Measurements from ENCODE around the gene MT1B. TPM values are rescaled to one million over a fixed set of nuclear protein-coding genes. Genes with fewer than 3 reads are reported as not detected.

MT1B gene
- total and polyA plus RNA-seq, 9 of the 15 experiments (the other 6 are each of a cell fraction or from before 2014, with no cell fraction given): not detected

DNA sequence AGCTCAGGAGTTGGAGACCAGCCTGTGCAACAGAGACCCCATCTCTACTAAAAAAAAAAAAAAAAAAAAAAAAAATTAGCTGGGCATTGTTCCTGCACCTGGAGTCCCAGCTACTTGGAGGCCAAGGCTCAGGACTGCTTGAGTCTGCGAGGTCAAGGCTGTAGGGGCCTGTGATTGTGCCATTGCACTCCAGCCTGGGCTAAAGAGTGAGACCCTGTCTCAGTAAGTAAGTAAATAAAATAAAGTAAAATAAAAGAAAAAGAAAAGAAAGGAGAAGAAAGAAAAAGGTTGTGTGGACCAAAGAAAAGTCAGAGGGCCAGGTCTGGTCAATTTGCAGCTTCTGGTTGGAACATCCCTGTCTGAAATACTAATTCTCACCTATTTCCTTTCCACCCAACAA is 48.9 kb downstream of the MT1B start:
- Histone ChIP-seq H4K20me1 (replicated peaks; ENCODE audit: control insufficient read depth, insufficient read depth, low read length) (no peaks in the 10 kb centered on the region), H3K9me1 (ENCODE audit: control insufficient read depth, insufficient read depth, low read length) (no peaks in the 10 kb centered on the region), H3K4me1 (replicated peaks in 1 of 2; ENCODE audit: control insufficient read depth in 2 of 2, insufficient read depth in 2 of 2, low read length in 2 of 2) (no peaks in the 10 kb centered on the region), H3K9ac (ENCODE audit: insufficient read depth in 1 of 2, low read depth in 2 of 2, low read length in 2 of 2) (no peak overlapping the region), H3K9me3 (replicated peaks; ENCODE audit: control insufficient read depth, insufficient read depth, low read depth, low read length) (no peaks in the 10 kb centered on the region), H3K79me2 (ENCODE audit: control insufficient read depth, insufficient read depth, low read length) (no peaks in the 10 kb centered on the region), H3K27ac (ENCODE audit: extremely low read depth, low read depth, low read length) (no peak overlapping the region), H2AFZ (ENCODE audit: low read depth, low read length) (no peak overlapping the region), H3K36me3 (ENCODE audit: control insufficient read depth, insufficient read depth, low read length) (no peaks in the 10 kb centered on the region), H3K4me3 (no peak overlapping the region), H3K4me2 (ENCODE audit: insufficient read depth, low read length) (no peak overlapping the region), H3K27me3 (ENCODE audit: control insufficient read depth in 2 of 2, insufficient read depth in 2 of 2, low read length in 2 of 2) (peaks cover 0 to 25% of the 10 kb centered on the region in 2 experiments; a peak in 2 of 5 replicates)
- BruUV-seq (replicated peaks): no TSS peak
- in situ Hi-C loops (cut with MboI) (loop anchor here (5.0 kb wide), 1 partner anchor 123 kb away; no protein-coding TSS in a partner anchor), intact Hi-C loops (cut with micrococcal nuclease) (no loop called here)
- ATAC-seq: no peak
- ChIA-PET POLR2A (no interaction called here), CTCF (ENCODE audit: low intra/inter-chr PET ratio) (interaction anchor here (0.7 kb wide), 1 partner anchor 21 kb away, joined by 3 read pairs; no protein-coding TSS in a partner anchor)
- WGBS (ENCODE audit: insufficient coverage, low coverage, missing lambda C conversion rate): 11% methylated on average over 1 of the region's 1 CpG
- no peak for DNase-seq (ENCODE audit: extremely low read depth in 1 of 4, low spot score in 3 of 4)
- FAIRE-seq: no peak
- no peak for TF ChIP-seq MAZ (CRISPR knock-in tag; conservative IDR thresholded peaks at IDR 0.05 in 1 of 2, IDR thresholded peaks at IDR 0.05 in 1 of 2)
- TF ChIP-seq, protein P1, sequence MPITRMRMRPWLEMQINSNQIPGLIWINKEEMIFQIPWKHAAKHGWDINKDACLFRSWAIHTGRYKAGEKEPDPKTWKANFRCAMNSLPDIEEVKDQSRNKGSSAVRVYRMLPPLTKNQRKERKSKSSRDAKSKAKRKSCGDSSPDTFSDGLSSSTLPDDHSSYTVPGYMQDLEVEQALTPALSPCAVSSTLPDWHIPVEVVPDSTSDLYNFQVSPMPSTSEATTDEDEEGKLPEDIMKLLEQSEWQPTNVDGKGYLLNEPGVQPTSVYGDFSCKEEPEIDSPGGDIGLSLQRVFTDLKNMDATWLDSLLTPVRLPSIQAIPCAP (CRISPR knock-in tag; IDR thresholded peaks at IDR 0.05; ENCODE audit: borderline replicate concordance): no peak
- TF ChIP-seq, protein P2, sequence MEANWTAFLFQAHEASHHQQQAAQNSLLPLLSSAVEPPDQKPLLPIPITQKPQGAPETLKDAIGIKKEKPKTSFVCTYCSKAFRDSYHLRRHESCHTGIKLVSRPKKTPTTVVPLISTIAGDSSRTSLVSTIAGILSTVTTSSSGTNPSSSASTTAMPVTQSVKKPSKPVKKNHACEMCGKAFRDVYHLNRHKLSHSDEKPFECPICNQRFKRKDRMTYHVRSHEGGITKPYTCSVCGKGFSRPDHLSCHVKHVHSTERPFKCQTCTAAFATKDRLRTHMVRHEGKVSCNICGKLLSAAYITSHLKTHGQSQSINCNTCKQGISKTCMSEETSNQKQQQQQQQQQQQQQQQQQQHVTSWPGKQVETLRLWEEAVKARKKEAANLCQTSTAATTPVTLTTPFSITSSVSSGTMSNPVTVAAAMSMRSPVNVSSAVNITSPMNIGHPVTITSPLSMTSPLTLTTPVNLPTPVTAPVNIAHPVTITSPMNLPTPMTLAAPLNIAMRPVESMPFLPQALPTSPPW (CRISPR knock-in tag; IDR thresholded peaks at IDR 0.05): no peak
- TF ChIP-seq NR1H2 (CRISPR knock-in tag; IDR thresholded peaks at IDR 0.05): no peak
- no peak for TF ChIP-seq THRAP3 (IDR thresholded peaks at IDR 0.05; ENCODE audit: borderline replicate concordance)
- no peak for TF ChIP-seq ZC3H8 (IDR thresholded peaks at IDR 0.05)
- TF ChIP-seq ELF2 (CRISPR knock-in tag; IDR thresholded peaks at IDR 0.05): no peak
- no peak for TF ChIP-seq POLR2G (IDR thresholded peaks at IDR 0.05; ENCODE audit: low read depth, low read length)
- TF ChIP-seq TRIM28 (IDR thresholded peaks at IDR 0.05): no peak
- TF ChIP-seq PRPF4 (IDR thresholded peaks at IDR 0.05; ENCODE audit: insufficient read depth, low read depth, low read length, poor library complexity, severe bottlenecking): no peak
- no peak for TF ChIP-seq SP2 (IDR thresholded peaks at IDR 0.05; ENCODE audit: extremely low read depth, low read depth, low read length, poor library complexity, severe bottlenecking)
